PC-3 (cell line): ENCODE results near the gene SSUH2.

Experiments used
- EZH2phosphoT487 ChIP-seq: fragments of 300-600 bp; sonication (generic); IDR thresholded peaks from 2 replicates; pipeline ENCODE4 v1.6.1; 2018; ENCODE audit warnings: mild to moderate bottlenecking, antibody characterized with exemption, low read length, borderline replicate concordance
- TF ChIP-seq, protein P1 (sequence below): fragments of 300-600 bp; sonication (generic); conservative IDR thresholded peaks from 2 replicates; pipeline ENCODE4 v1.5.1; 2017; ENCODE audit warnings: antibody characterized with exemption, low read depth, mild to moderate bottlenecking, low read length

GRCh38 chr3:8623741-8624140, 20.9 kb downstream of the SSUH2 start:
- TF ChIP-seq, protein P1, sequence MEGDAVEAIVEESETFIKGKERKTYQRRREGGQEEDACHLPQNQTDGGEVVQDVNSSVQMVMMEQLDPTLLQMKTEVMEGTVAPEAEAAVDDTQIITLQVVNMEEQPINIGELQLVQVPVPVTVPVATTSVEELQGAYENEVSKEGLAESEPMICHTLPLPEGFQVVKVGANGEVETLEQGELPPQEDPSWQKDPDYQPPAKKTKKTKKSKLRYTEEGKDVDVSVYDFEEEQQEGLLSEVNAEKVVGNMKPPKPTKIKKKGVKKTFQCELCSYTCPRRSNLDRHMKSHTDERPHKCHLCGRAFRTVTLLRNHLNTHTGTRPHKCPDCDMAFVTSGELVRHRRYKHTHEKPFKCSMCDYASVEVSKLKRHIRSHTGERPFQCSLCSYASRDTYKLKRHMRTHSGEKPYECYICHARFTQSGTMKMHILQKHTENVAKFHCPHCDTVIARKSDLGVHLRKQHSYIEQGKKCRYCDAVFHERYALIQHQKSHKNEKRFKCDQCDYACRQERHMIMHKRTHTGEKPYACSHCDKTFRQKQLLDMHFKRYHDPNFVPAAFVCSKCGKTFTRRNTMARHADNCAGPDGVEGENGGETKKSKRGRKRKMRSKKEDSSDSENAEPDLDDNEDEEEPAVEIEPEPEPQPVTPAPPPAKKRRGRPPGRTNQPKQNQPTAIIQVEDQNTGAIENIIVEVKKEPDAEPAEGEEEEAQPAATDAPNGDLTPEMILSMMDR: no peak
- no peak for TF ChIP-seq EZH2phosphoT487
